GM12873 (cell line): ENCODE results near the gene WDR20.

Experiments
- CTCF ChIP-seq: IDR thresholded peaks from 2 replicates; pipeline ENCODE4 v1.5.1; 2012; ENCODE audit warnings: low read depth, mild to moderate bottlenecking, moderate library complexity, low read length, control low read depth; ENCODE audit not compliant: insufficient read depth; ENCODE audit errors: missing control alignments

WDR20 gene

GRCh38 chr14:102212845-102213244, 73.1 kb downstream of the WDR20 start:
- TF ChIP-seq CTCF = no peak

GRCh38 chr14:102213470-102213869, 73.8 kb downstream of the WDR20 start:
- TF ChIP-seq CTCF = no peak

GRCh38 chr14:102213984-102214658, 74.4 kb downstream of the WDR20 start:
- no peak for TF ChIP-seq CTCF

GRCh38 chr14:102215071-102215470, 75.4 kb downstream of the WDR20 start:
- no peak for TF ChIP-seq CTCF

- no peak for TF ChIP-seq CTCF
These were observed 76.0 kb downstream of the WDR20 start for GRCh38 chr14:102215576-102216250.

- no peak for TF ChIP-seq CTCF
These were observed 77.7 kb downstream of the WDR20 start for GRCh38 chr14:102217399-102217798.

GRCh38 chr14:102217987-102218421, 78.3 kb downstream of the WDR20 start:
- no peak for TF ChIP-seq CTCF
